GM19372 (cell line): Measurements from ENCODE around the gene NYAP2.

Experiments used
- ATAC-seq: cut with Tn5 transposase; IDR thresholded peaks from one replicate; pipeline ENCODE4 v1.9.1; 2021; ENCODE audit warnings: mild to moderate bottlenecking, low read depth, moderate library complexity; ENCODE audit not compliant: unreplicated experiment

NYAP2 gene

GRCh38 chr2:225536036-225536435 is 136.5 kb downstream of the NYAP2 start:
- no peak for ATAC-seq

GRCh38 chr2:225543626-225544025 is 144.1 kb downstream of the NYAP2 start:
- no peak for ATAC-seq

GRCh38 chr2:225556461-225556860 is 157.0 kb downstream of the NYAP2 start:
- ATAC-seq: no peak

- ATAC-seq: no peak
Measured at GRCh38 chr2:225558399-225559071, 159.0 kb downstream of the NYAP2 start.

GRCh38 chr2:225559072-225559415 is 159.5 kb downstream of the NYAP2 start:
- ATAC-seq: no peak

GRCh38 chr2:225566798-225567197 is 167.3 kb downstream of the NYAP2 start:
- ATAC-seq: no peak

- ATAC-seq: no peak
Measured at GRCh38 chr2:225569995-225570394, 170.5 kb downstream of the NYAP2 start.

GRCh38 chr2:225573603-225574002 is 174.1 kb downstream of the NYAP2 start:
- no peak for ATAC-seq

- ATAC-seq: no peak
Measured at GRCh38 chr2:225574582-225575138, 175.2 kb downstream of the NYAP2 start.

- ATAC-seq: no peak
Measured at GRCh38 chr2:225581135-225581534, 181.6 kb downstream of the NYAP2 start.

- ATAC-seq: no peak
Measured at GRCh38 chr2:225581906-225582305, 182.4 kb downstream of the NYAP2 start.

GRCh38 chr2:225582355-225583116 is 183.0 kb downstream of the NYAP2 start:
- no peak for ATAC-seq

GRCh38 chr2:225584796-225585195 is 185.3 kb downstream of the NYAP2 start:
- ATAC-seq: no peak

GRCh38 chr2:225590932-225591331 is 191.4 kb downstream of the NYAP2 start:
- no peak for ATAC-seq

- ATAC-seq: no peak
Measured at GRCh38 chr2:225597911-225598310, 198.4 kb downstream of the NYAP2 start.

- no peak for ATAC-seq
Measured at GRCh38 chr2:225598426-225598825, 198.9 kb downstream of the NYAP2 start.

- ATAC-seq: no peak
Measured at GRCh38 chr2:225598897-225599296, 199.4 kb downstream of the NYAP2 start.

GRCh38 chr2:225599856-225600255 is 200.3 kb downstream of the NYAP2 start:
- ATAC-seq: no peak

GRCh38 chr2:225600444-225600843 is 200.9 kb downstream of the NYAP2 start:
- no peak for ATAC-seq

- ATAC-seq: no peak
Measured at GRCh38 chr2:225600865-225601264, 201.4 kb downstream of the NYAP2 start.

GRCh38 chr2:225602205-225602604 is 202.7 kb downstream of the NYAP2 start:
- ATAC-seq: no peak

GRCh38 chr2:225608136-225608535 is 208.6 kb downstream of the NYAP2 start:
- no peak for ATAC-seq
